Type B pancreatic cell (in vitro differentiated cells): Measurements from ENCODE around the gene MYO1C. TPM values are rescaled to one million over a fixed set of nuclear protein-coding genes. Genes with fewer than 3 reads are reported as not detected.

Experiments
- DNase-seq: peaks from one replicate; pipeline ENCODE4 v3.0.0; 2021; ENCODE audit warnings: mixed read lengths; ENCODE audit not compliant: unreplicated experiment; ENCODE audit errors: extremely low spot score
- H3K27ac Mint-ChIP-seq: 2 replicates; pipeline ENCODE4 v1.8.0; 2021; ENCODE audit warnings: mild to moderate bottlenecking, mixed read lengths
- H3K27me3 Mint-ChIP-seq: 2 replicates; pipeline ENCODE4 v1.8.0; 2021; ENCODE audit warnings: mixed read lengths
- H3K36me3 Mint-ChIP-seq: 2 replicates; pipeline ENCODE4 v1.8.0; 2021; ENCODE audit warnings: mixed read lengths
- H3K4me1 Mint-ChIP-seq: one replicate; pipeline ENCODE4 v1.8.0; 2021; ENCODE audit warnings: mixed read lengths; ENCODE audit not compliant: unreplicated experiment
- H3K4me3 Mint-ChIP-seq: 2 replicates; pipeline ENCODE4 v1.8.0; 2021; ENCODE audit warnings: mild to moderate bottlenecking, mixed read lengths
- H3K9me3 Mint-ChIP-seq: 2 replicates; pipeline ENCODE4 v1.8.0; 2021; ENCODE audit warnings: mixed read lengths
- long read RNA-seq: library from polyadenylated mRNA; unstranded; transcript quantifications from one replicate; pipeline ENCODE4 v2.0.0, GENCODE V29; 2020
- total RNA-seq: library from RNA; stranded (reverse); gene quantifications from 2 replicates; pipeline ENCODE4 v1.2.1, GENCODE V29; 2021; ENCODE audit warnings: low replicate concordance
- TF ChIP-seq, protein P1 (sequence below): fragments of 200-600 bp; sonication (generic); conservative IDR thresholded peaks from 2 replicates; pipeline ENCODE4 v1.5.0; 2021; ENCODE audit warnings: antibody characterized with exemption, mild to moderate bottlenecking

Gene MYO1C
- 73.6 and 132 TPM in 2 replicates for total RNA-seq
- long read RNA-seq, full-length matches to known transcripts = 3 of 19 reads
- long read RNA-seq, partial matches to known transcripts = 11 of 19 reads
- long read RNA-seq, other reads (novel, unspliced or antisense) = 5 of 19 reads

GRCh38 chr17:1492249-1493206 lies at the start of gene MYO1C:
Gene MYO1C (minus strand): TSS chr17:1492686. CDS start chr17:1492487, 199 bp downstream.
- H3K9me3 Mint-ChIP-seq = no peaks in the 10 kb centered on the region
- no peaks in the 10 kb centered on the region for H3K36me3 Mint-ChIP-seq
- H3K27ac Mint-ChIP-seq = peak within 1 kb of the TSS; percentile 87
- peaks cover 17% of the 10 kb centered on the region for H3K4me1 Mint-ChIP-seq
- no peak for DNase-seq
- no peaks in the 10 kb centered on the region for H3K27me3 Mint-ChIP-seq
- TF ChIP-seq, protein P1, sequence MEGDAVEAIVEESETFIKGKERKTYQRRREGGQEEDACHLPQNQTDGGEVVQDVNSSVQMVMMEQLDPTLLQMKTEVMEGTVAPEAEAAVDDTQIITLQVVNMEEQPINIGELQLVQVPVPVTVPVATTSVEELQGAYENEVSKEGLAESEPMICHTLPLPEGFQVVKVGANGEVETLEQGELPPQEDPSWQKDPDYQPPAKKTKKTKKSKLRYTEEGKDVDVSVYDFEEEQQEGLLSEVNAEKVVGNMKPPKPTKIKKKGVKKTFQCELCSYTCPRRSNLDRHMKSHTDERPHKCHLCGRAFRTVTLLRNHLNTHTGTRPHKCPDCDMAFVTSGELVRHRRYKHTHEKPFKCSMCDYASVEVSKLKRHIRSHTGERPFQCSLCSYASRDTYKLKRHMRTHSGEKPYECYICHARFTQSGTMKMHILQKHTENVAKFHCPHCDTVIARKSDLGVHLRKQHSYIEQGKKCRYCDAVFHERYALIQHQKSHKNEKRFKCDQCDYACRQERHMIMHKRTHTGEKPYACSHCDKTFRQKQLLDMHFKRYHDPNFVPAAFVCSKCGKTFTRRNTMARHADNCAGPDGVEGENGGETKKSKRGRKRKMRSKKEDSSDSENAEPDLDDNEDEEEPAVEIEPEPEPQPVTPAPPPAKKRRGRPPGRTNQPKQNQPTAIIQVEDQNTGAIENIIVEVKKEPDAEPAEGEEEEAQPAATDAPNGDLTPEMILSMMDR = no peak
- H3K4me3 Mint-ChIP-seq = peak within 1 kb of the TSS; percentile 88

DNA sequence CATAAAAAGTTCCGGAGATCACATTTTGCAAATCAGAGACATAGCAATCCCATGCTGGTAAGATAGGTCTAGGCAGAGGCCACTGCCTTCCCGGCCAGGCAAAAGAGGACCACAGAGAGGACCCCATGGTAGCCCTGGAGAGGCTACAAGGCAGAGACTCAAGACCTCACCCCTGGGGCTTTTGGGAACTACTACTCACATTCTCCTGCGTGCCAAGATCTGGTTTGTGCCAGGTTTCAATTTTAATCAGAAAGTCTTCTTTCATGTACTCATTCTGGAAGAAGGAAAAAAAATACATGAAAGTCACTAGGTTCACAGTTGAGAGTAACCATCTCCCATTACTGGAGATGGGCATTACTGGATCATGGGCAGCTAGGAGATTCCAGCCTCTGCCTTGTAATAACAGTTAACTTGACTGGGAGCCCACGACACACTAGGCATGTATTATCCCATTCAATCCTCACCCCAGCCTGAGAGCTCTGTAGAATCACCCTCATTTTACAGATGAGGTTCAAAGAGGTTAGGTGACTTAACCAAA lies 49.0 kb upstream of the MYO1C start:
- TF ChIP-seq, protein P1 = no peak
- Mint-ChIP-seq H3K4me1 (no peaks in the 10 kb centered on the region), H3K36me3 (peaks cover 16% of the 10 kb centered on the region), H3K27ac (no peak overlapping the region), H3K4me3 (no peak overlapping the region), H3K9me3 (no peaks in the 10 kb centered on the region), H3K27me3 (no peaks in the 10 kb centered on the region)
- no peak for DNase-seq

- no peak overlapping the region for H3K4me3 Mint-ChIP-seq
- no peaks in the 10 kb centered on the region for H3K27me3 Mint-ChIP-seq
- no peaks in the 10 kb centered on the region for H3K4me1 Mint-ChIP-seq
- TF ChIP-seq, protein P1 = no peak
- no peak for DNase-seq
- no peaks in the 10 kb centered on the region for H3K9me3 Mint-ChIP-seq
- no peak overlapping the region for H3K27ac Mint-ChIP-seq
- peaks cover 8% of the 10 kb centered on the region for H3K36me3 Mint-ChIP-seq
Measured at GRCh38 chr17:1539811-1540210, 47.3 kb upstream of the MYO1C start.

- Mint-ChIP-seq H3K4me1 (no peaks in the 10 kb centered on the region), H3K27ac (no peak overlapping the region), H3K27me3 (no peaks in the 10 kb centered on the region), H3K9me3 (no peaks in the 10 kb centered on the region), H3K4me3 (no peak overlapping the region), H3K36me3 (peaks cover 9% of the 10 kb centered on the region)
- TF ChIP-seq, protein P1 = no peak
- no peak for DNase-seq
Measured at GRCh38 chr17:1535737-1536136, 43.3 kb upstream of the MYO1C start.

DNA sequence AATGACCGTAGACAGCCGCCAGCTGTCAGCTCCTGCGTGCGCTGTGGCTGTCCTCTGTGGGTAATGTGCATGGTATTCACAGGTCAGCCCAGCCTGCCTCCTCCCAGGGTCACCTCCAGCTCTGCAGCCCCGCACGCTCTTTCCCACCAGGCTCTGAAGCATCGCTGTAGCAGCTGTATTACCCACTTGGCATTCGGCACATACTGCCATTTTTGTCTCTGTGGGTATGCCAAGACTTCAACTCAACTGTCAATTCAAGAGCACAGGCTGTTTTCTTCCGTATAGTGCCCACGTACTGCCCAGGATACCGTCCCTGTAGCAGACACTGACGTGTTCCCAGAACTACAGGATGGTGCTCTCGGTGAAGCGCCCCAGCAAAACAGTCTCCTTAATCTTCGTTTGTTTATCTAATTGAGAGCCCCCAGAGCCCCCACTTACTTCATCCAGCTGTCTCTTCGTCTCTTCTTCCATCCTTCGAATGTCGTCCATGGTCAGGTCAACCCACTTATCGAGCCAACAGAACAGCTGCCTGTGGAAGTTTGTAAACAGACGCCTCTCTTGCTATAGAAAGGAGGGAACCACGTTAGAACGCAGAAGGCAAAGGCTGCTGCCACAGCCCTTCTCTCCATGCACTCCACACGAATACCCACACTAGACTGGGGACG lies 41.3 kb upstream of the MYO1C start:
- Mint-ChIP-seq H3K27me3 (no peaks in the 10 kb centered on the region), H3K27ac (no peak overlapping the region), H3K4me3 (no peak overlapping the region), H3K36me3 (peaks cover 8% of the 10 kb centered on the region), H3K4me1 (no peaks in the 10 kb centered on the region), H3K9me3 (no peaks in the 10 kb centered on the region)
- DNase-seq = no peak
- TF ChIP-seq, protein P1 = no peak
